Activated CD8-positive, alpha-beta T cell treated with anti-CD3 and anti-CD28 coated beads for 36 hours (primary cell): Measurements from ENCODE around the gene MAPK13. TPM values are rescaled to one million over a fixed set of nuclear protein-coding genes. Genes with fewer than 3 reads are reported as not detected.

ENCODE experiments used
- ATAC-seq: fragments of 200-7000 bp; cut with Tn5 transposase; one replicate; pipeline ENCODE4 v1.10.0; 2021; ENCODE audit warnings: mild to moderate bottlenecking, moderate library complexity
- CTCF ChIA-PET: fragments of 350-600 bp; sonication (Branson Sonifier 250); formaldehyde crosslinking; loops from one replicate; lab custom pipeline; 2021; ENCODE audit warnings: antibody characterized with exemption; lab: Charles Lee
- POLR2A ChIA-PET: fragments of 350-600 bp; sonication (Branson Sonifier 250); formaldehyde crosslinking; loops from one replicate; lab custom pipeline; 2021; ENCODE audit warnings: antibody characterized with exemption; lab: Charles Lee
- DNase-seq: peaks from one replicate; pipeline ENCODE4 v3.0.0-alpha.2; 2020
- H3K27ac Mint-ChIP-seq: one replicate; pipeline ENCODE4 v1.8.0; 2021; ENCODE audit warnings: mild to moderate bottlenecking, mixed read lengths
- H3K27me3 Mint-ChIP-seq: one replicate; pipeline ENCODE4 v1.8.0; 2021; ENCODE audit warnings: mixed read lengths
- H3K36me3 Mint-ChIP-seq: one replicate; pipeline ENCODE4 v1.8.0; 2021; ENCODE audit warnings: low read depth, mixed read lengths
- H3K4me1 Mint-ChIP-seq: one replicate; pipeline ENCODE4 v1.8.0; 2021; ENCODE audit warnings: low read depth, mixed read lengths
- H3K4me3 Mint-ChIP-seq: one replicate; pipeline ENCODE4 v1.8.0; 2021; ENCODE audit warnings: mild to moderate bottlenecking, moderate library complexity, mixed read lengths
- H3K9me3 Mint-ChIP-seq: one replicate; pipeline ENCODE4 v1.8.0; 2021; ENCODE audit warnings: mixed read lengths
- intact Hi-C: fragments of 100-400 bp; cut with micrococcal nuclease; formaldehyde crosslinking; loops from one replicate; pipeline ENCODE4 v1.10.0; 2022
- total RNA-seq, 2 experiments: library from RNA; stranded (reverse); gene quantifications; one replicate each; pipeline ENCODE4 v1.2.3, GENCODE V29; 2021
- TF ChIP-seq, protein P1 (sequence below): fragments of 200-600 bp; IDR thresholded peaks from one replicate; pipeline ENCODE4 v1.8.0; 2022; ENCODE audit warnings: antibody characterized with exemption, mild to moderate bottlenecking

Gene MAPK13
- total RNA-seq, 2 experiments from 2014 or later: 60.4 to 60.9 TPM

DNA sequence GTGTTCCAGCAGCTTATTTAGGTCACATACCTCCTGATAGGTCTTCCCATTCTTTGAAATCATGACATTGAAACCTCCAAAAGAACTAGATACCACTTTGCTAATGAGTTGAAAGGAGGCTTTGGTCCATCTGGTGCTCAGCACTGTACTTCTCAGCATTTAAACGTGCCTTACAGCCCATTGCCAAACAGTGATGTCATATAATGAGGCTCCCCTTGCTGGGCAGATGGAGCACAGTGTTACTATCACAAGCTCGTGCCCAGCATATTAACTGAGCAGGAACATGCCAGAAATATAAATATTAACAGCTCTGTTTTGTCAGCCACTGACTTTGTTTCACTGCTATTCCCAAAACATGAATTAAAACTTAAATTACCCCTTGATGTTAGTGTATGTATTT is 25.5 kb upstream of the MAPK13 start:
- no peaks in the 10 kb centered on the region for H3K9me3 Mint-ChIP-seq
- POLR2A ChIA-PET: interaction anchor here (0.7 to 1.3 kb wide), 4 partner anchors 10 to 26 kb away, joined by 3 to 5 read pairs (median 3); no protein-coding TSS in a partner anchor

GRCh38 chr6:36109092-36109491 is 21.2 kb upstream of the MAPK13 start:
- Mint-ChIP-seq H3K27ac (peak overlapping the region; percentile 77), H3K27me3 (no peaks in the 10 kb centered on the region), H3K9me3 (no peaks in the 10 kb centered on the region), H3K4me1 (peaks cover 44% of the 10 kb centered on the region), H3K36me3 (peaks cover 49% of the 10 kb centered on the region), H3K4me3 (no peak overlapping the region)
- CTCF ChIA-PET: interaction anchor here (0.6 to 1.4 kb wide), 5 partner anchors 14 to 232 kb away, joined by 3 to 4 read pairs (median 4); no protein-coding TSS in a partner anchor
- POLR2A ChIA-PET: no interaction called here
- intact Hi-C loops: no loop called here
- ATAC-seq (peak; percentile 91), DNase-seq (peak; percentile 59)
- TF ChIP-seq, protein P1, sequence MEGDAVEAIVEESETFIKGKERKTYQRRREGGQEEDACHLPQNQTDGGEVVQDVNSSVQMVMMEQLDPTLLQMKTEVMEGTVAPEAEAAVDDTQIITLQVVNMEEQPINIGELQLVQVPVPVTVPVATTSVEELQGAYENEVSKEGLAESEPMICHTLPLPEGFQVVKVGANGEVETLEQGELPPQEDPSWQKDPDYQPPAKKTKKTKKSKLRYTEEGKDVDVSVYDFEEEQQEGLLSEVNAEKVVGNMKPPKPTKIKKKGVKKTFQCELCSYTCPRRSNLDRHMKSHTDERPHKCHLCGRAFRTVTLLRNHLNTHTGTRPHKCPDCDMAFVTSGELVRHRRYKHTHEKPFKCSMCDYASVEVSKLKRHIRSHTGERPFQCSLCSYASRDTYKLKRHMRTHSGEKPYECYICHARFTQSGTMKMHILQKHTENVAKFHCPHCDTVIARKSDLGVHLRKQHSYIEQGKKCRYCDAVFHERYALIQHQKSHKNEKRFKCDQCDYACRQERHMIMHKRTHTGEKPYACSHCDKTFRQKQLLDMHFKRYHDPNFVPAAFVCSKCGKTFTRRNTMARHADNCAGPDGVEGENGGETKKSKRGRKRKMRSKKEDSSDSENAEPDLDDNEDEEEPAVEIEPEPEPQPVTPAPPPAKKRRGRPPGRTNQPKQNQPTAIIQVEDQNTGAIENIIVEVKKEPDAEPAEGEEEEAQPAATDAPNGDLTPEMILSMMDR: no peak

More for the DNA sequence above, 25.5 kb upstream of the MAPK13 start:
- Mint-ChIP-seq H3K4me3 (no peak overlapping the region), H3K36me3 (peaks cover 48% of the 10 kb centered on the region), H3K27ac (no peak overlapping the region), H3K4me1 (peaks cover 54% of the 10 kb centered on the region), H3K27me3 (no peaks in the 10 kb centered on the region)
- intact Hi-C loops: no loop called here
- CTCF ChIA-PET: interaction anchor here (2.4 to 3.8 kb wide), 3 partner anchors 9 to 90 kb away, joined by 8 to 49 read pairs (median 9); partner anchors contain the start of gene MAPK14
- DNase-seq (no peak), ATAC-seq (no peak)
- TF ChIP-seq, protein P1: no peak

- ChIA-PET CTCF (interaction anchor here (1.2 kb wide), 1 partner anchor 15 kb away, joined by 4 read pairs; no protein-coding TSS in a partner anchor), POLR2A (interaction anchor here (0.6 to 1.6 kb wide), 3 partner anchors 15 to 1319 kb away, joined by 3 to 6 read pairs (median 3); no protein-coding TSS in a partner anchor)
- no peak overlapping the region for H3K4me3 Mint-ChIP-seq
- TF ChIP-seq, protein P1: no peak
- DNase-seq (no peak), ATAC-seq (no peak)
- peaks cover 48% of the 10 kb centered on the region for H3K36me3 Mint-ChIP-seq
- no peaks in the 10 kb centered on the region for H3K27me3 Mint-ChIP-seq
- peak overlapping the region; percentile 77 for H3K27ac Mint-ChIP-seq
- peaks cover 52% of the 10 kb centered on the region for H3K4me1 Mint-ChIP-seq
- no peaks in the 10 kb centered on the region for H3K9me3 Mint-ChIP-seq
- intact Hi-C loops: no loop called here
Measured at GRCh38 chr6:36110050-36110449, 20.3 kb upstream of the MAPK13 start.

- ATAC-seq (no peak), DNase-seq (no peak)
- POLR2A ChIA-PET: interaction anchor here (0.6 to 1.6 kb wide), 3 partner anchors 15 to 660 kb away, joined by 3 to 6 read pairs (median 3); no protein-coding TSS in a partner anchor
- H3K9me3 Mint-ChIP-seq: no peaks in the 10 kb centered on the region
- H3K36me3 Mint-ChIP-seq: peaks cover 44% of the 10 kb centered on the region
- TF ChIP-seq, protein P1: no peak
- peaks cover 57% of the 10 kb centered on the region for H3K4me1 Mint-ChIP-seq
- no peak overlapping the region for H3K4me3 Mint-ChIP-seq
- intact Hi-C loops: no loop called here
- no peaks in the 10 kb centered on the region for H3K27me3 Mint-ChIP-seq
- CTCF ChIA-PET: interaction anchor here (0.9 to 2.2 kb wide), 4 partner anchors 10 to 191 kb away, joined by 3 to 12 read pairs (median 6); partner anchors contain the start of gene MAPK14
- peak overlapping the region; percentile 57 for H3K27ac Mint-ChIP-seq
Measured at GRCh38 chr6:36110863-36111262, 19.4 kb upstream of the MAPK13 start.

- ChIA-PET CTCF (interaction anchor here (0.9 to 3.1 kb wide), 6 partner anchors 9 to 191 kb away, joined by 3 to 12 read pairs (median 8); partner anchors contain the start of gene MAPK14), POLR2A (interaction anchor here (0.6 to 1.6 kb wide), 6 partner anchors 10 to 117 kb away, joined by 3 to 6 read pairs (median 3); partner anchors contain the start of gene MAPK14)
- intact Hi-C loops: no loop called here
- Mint-ChIP-seq H3K9me3 (no peaks in the 10 kb centered on the region), H3K4me3 (no peak overlapping the region), H3K27ac (peak overlapping the region; percentile 51), H3K27me3 (no peaks in the 10 kb centered on the region), H3K36me3 (peaks cover 45% of the 10 kb centered on the region), H3K4me1 (peaks cover 64% of the 10 kb centered on the region)
- TF ChIP-seq, protein P1: no peak
- ATAC-seq (no peak), DNase-seq (no peak)
Measured at GRCh38 chr6:36111526-36111925, 18.8 kb upstream of the MAPK13 start.
